OCI-LY3 (cell line): ENCODE measurements around the gene SLC27A2.

Source experiments
- H2AFZ ChIP-seq: fragments of 200-600, 300-600 bp; shearing (Covaris generic); 2 replicates; pipeline ENCODE4 v1.6.0; 2014; ENCODE audit warnings: antibody characterized with exemption, low read depth, low read length
- H3K27ac ChIP-seq: fragments of 200-600, 300-600 bp; sonication (generic); 2 replicates; pipeline ENCODE4 v1.5.1; 2014; ENCODE audit warnings: mild to moderate bottlenecking, low read length, moderate library complexity, mixed read lengths
- H3K27me3 ChIP-seq: fragments of 200-600, 300-600 bp; sonication (generic); 2 replicates; pipeline ENCODE4 v1.6.1; 2014; ENCODE audit warnings: low read depth, low read length, mixed read lengths
- H3K36me3 ChIP-seq: fragments of 200-600, 300-600 bp; sonication (generic); replicated peaks from 2 replicates; pipeline ENCODE3; 2014; ENCODE audit warnings: low read depth, low read length, mixed read lengths
- H3K4me1 ChIP-seq: fragments of 300-600, 200-600 bp; sonication (generic); 2 replicates; pipeline ENCODE4 v1.6.1; 2014; ENCODE audit warnings: low read length, mixed read lengths
- H3K4me2 ChIP-seq: fragments of 200-600, 300-600 bp; sonication (generic); 2 replicates; pipeline ENCODE4 v1.6.1; 2014; ENCODE audit warnings: low read length, mixed read lengths
- H3K4me3 ChIP-seq: fragments of 300-600, 200-600 bp; sonication (generic); 2 replicates; pipeline ENCODE4 v1.5.1; 2014; ENCODE audit warnings: antibody characterized with exemption, mild to moderate bottlenecking, low read length, moderate library complexity
- H3K79me2 ChIP-seq: fragments of 300-600, 200-600 bp; shearing (Covaris generic); 2 replicates; pipeline ENCODE4 v1.6.1; 2014; ENCODE audit warnings: mild to moderate bottlenecking, low read length, mixed read lengths
- H3K9ac ChIP-seq: fragments of 300-600, 200-600 bp; shearing (Covaris generic); 2 replicates; pipeline ENCODE4 v1.6.0; 2014; ENCODE audit warnings: mild to moderate bottlenecking, low read length, moderate library complexity
- H3K9me3 ChIP-seq: fragments of 200-600, 300-600 bp; shearing (Covaris generic); 2 replicates; pipeline ENCODE4 v1.6.1; 2014; ENCODE audit warnings: low read length, mixed read lengths; ENCODE audit not compliant: insufficient read depth
- H4K20me1 ChIP-seq: fragments of 200-600, 300-600 bp; sonication (generic); 2 replicates; pipeline ENCODE4 v1.6.1; 2016; ENCODE audit warnings: low read length, mixed read lengths; ENCODE audit not compliant: insufficient read depth
- EZH2phosphoT487 ChIP-seq: fragments of 200-600 bp; shearing (Covaris generic); IDR thresholded peaks from 2 replicates; pipeline ENCODE4 v1.6.1; 2018; ENCODE audit warnings: antibody characterized with exemption, mixed run types, low read depth
- TF ChIP-seq, protein P1 (sequence below): fragments of 200-600, 300-600 bp; sonication (generic); IDR thresholded peaks from 2 replicates; pipeline ENCODE4 v1.5.1; 2014; ENCODE audit warnings: antibody characterized with exemption, low read length, low read depth

Gene SLC27A2

GRCh38 chr15:50140983-50141382 is 41.0 kb upstream of the SLC27A2 start:
- Histone ChIP-seq H3K9ac (no peak overlapping the region), H3K36me3 (no peaks in the 10 kb centered on the region), H3K27ac (no peak overlapping the region), H3K79me2 (no peaks in the 10 kb centered on the region), H3K27me3 (no peaks in the 10 kb centered on the region), H4K20me1 (no peaks in the 10 kb centered on the region), H3K4me3 (no peak overlapping the region), H3K4me2 (no peak overlapping the region), H3K4me1 (no peaks in the 10 kb centered on the region), H2AFZ (no peak overlapping the region), H3K9me3 (no peaks in the 10 kb centered on the region)
- TF ChIP-seq EZH2phosphoT487, result no peak
- TF ChIP-seq, protein P1, sequence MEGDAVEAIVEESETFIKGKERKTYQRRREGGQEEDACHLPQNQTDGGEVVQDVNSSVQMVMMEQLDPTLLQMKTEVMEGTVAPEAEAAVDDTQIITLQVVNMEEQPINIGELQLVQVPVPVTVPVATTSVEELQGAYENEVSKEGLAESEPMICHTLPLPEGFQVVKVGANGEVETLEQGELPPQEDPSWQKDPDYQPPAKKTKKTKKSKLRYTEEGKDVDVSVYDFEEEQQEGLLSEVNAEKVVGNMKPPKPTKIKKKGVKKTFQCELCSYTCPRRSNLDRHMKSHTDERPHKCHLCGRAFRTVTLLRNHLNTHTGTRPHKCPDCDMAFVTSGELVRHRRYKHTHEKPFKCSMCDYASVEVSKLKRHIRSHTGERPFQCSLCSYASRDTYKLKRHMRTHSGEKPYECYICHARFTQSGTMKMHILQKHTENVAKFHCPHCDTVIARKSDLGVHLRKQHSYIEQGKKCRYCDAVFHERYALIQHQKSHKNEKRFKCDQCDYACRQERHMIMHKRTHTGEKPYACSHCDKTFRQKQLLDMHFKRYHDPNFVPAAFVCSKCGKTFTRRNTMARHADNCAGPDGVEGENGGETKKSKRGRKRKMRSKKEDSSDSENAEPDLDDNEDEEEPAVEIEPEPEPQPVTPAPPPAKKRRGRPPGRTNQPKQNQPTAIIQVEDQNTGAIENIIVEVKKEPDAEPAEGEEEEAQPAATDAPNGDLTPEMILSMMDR, result no peak

DNA sequence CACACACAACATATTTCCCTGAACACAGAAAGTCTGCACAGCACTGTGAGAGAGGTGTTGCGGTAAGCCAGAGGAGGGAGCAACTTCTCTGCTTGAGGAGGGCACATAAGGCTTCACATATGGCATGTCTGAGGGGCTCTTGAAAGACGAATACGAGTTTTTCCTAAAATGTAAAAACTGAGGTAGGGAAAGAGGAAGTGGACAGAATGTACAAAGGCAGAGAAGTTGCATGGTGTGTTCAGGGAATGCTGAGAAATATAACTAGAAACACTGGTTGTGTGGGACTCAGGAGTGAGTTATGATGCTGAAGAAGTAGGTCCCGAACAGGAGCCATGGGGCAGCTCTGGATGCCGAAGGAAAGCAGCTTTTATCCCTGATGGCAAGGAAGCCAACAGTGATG is 40.1 kb upstream of the SLC27A2 start:
- Histone ChIP-seq H4K20me1 (no peaks in the 10 kb centered on the region), H3K4me3 (no peak overlapping the region), H3K9me3 (no peaks in the 10 kb centered on the region), H3K36me3 (no peaks in the 10 kb centered on the region), H3K27ac (no peak overlapping the region), H3K79me2 (no peaks in the 10 kb centered on the region), H2AFZ (no peak overlapping the region), H3K9ac (no peak overlapping the region), H3K27me3 (no peaks in the 10 kb centered on the region), H3K4me2 (no peak overlapping the region), H3K4me1 (no peaks in the 10 kb centered on the region)
- TF ChIP-seq, protein P1, result no peak
- no peak for TF ChIP-seq EZH2phosphoT487

GRCh38 chr15:50143255-50143860 is 38.6 kb upstream of the SLC27A2 start:
- no peak for TF ChIP-seq EZH2phosphoT487
- TF ChIP-seq, protein P1, result no peak
- H3K4me1 ChIP-seq, result no peaks in the 10 kb centered on the region
- H3K79me2 ChIP-seq, result no peaks in the 10 kb centered on the region

GRCh38 chr15:50144341-50145120 is 37.5 kb upstream of the SLC27A2 start:
- Histone ChIP-seq H3K36me3 (no peaks in the 10 kb centered on the region), H3K9ac (no peak overlapping the region), H3K4me1 (no peaks in the 10 kb centered on the region), H3K27me3 (no peaks in the 10 kb centered on the region), H3K9me3 (no peaks in the 10 kb centered on the region), H3K4me3 (no peak overlapping the region), H2AFZ (no peak overlapping the region), H3K79me2 (no peaks in the 10 kb centered on the region), H3K27ac (no peak overlapping the region), H3K4me2 (no peak overlapping the region), H4K20me1 (no peaks in the 10 kb centered on the region)
- TF ChIP-seq EZH2phosphoT487, result no peak
- TF ChIP-seq, protein P1, result no peak

More at GRCh38 chr15:50143255-50143860, 38.6 kb upstream of the SLC27A2 start:
- Histone ChIP-seq H3K4me2 (no peak overlapping the region), H3K27me3 (no peaks in the 10 kb centered on the region), H3K9me3 (no peaks in the 10 kb centered on the region), H4K20me1 (no peaks in the 10 kb centered on the region), H3K36me3 (no peaks in the 10 kb centered on the region), H3K27ac (no peak overlapping the region), H2AFZ (no peak overlapping the region), H3K4me3 (no peak overlapping the region), H3K9ac (no peak overlapping the region)
